Subcutaneous abdominal adipose tissue (tissue), 5 donors: ENCODE data around the gene TPSD1.

ENCODE experiments used
- H3K27ac ChIP-seq: one replicate; pipeline ENCODE4 v1.7.0; 2013; ENCODE audit warnings: low read depth, mild to moderate bottlenecking, inconsistent platforms, low read length, moderate library complexity
- H3K27me3 ChIP-seq, 5 donors: one replicate each; pipeline ENCODE4 v1.7.0; 2013; ENCODE audit warnings: low read length in 5 of 5, inconsistent platforms in 1 of 5; ENCODE audit not compliant: control insufficient read depth in 5 of 5, insufficient read depth in 4 of 5
- H3K36me3 ChIP-seq, 5 donors: one replicate each; pipeline ENCODE4 v1.7.0; 2013; ENCODE audit warnings: low read length in 5 of 5; ENCODE audit not compliant: control insufficient read depth in 5 of 5, insufficient read depth in 5 of 5
- H3K4me1 ChIP-seq, 5 donors: one replicate each; pipeline ENCODE4 v1.7.0; 2013; ENCODE audit warnings: low read length in 5 of 5, mild to moderate bottlenecking in 3 of 5, moderate library complexity in 1 of 5; ENCODE audit not compliant: control insufficient read depth in 5 of 5, insufficient read depth in 5 of 5
- H3K4me3 ChIP-seq, 5 donors: one replicate each; pipeline ENCODE4 v1.7.0; 2013; ENCODE audit warnings: low read length in 5 of 5, low read depth in 1 of 5
- H3K9ac ChIP-seq, 5 donors: one replicate each; pipeline ENCODE4 v1.7.0; 2013; ENCODE audit warnings: low read length in 5 of 5, mild to moderate bottlenecking in 4 of 5, moderate library complexity in 3 of 5
- H3K9me3 ChIP-seq, 5 donors: one replicate each; pipeline ENCODE4 v1.7.0; 2013; ENCODE audit warnings: low read length in 5 of 5; ENCODE audit not compliant: control insufficient read depth in 5 of 5
- donor health status: healthy.
- donor health status: healthy.
- donor health status: healthy.
- donor health status: healthy.
- donor health status: healthy.

Gene TPSD1

GRCh38 chr16:1280783-1281182, 24.9 kb downstream of the TPSD1 start:
- Histone ChIP-seq H3K4me1 (no peaks in the 10 kb centered on the region), H3K9ac (no peak overlapping the region), H3K27me3 (peaks cover 42 to 51% (median 48%) of the 10 kb centered on the region in 5 donors), H3K9me3 (no peaks in the 10 kb centered on the region), H3K27ac (no peak overlapping the region), H3K4me3 (no peak overlapping the region), H3K36me3 (no peaks in the 10 kb centered on the region)

- Histone ChIP-seq H3K9me3 (no peaks in the 10 kb centered on the region), H3K9ac (no peak overlapping the region), H3K4me1 (no peaks in the 10 kb centered on the region), H3K4me3 (no peak overlapping the region), H3K27ac (no peak overlapping the region), H3K27me3 (peaks cover 49 to 52% (median 51%) of the 10 kb centered on the region in 5 donors), H3K36me3 (no peaks in the 10 kb centered on the region)
Measured at GRCh38 chr16:1281517-1281916, 25.6 kb downstream of the TPSD1 start.

GRCh38 chr16:1282324-1282973, 26.6 kb downstream of the TPSD1 start:
- no peak overlapping the region for H3K9ac ChIP-seq
- no peaks in the 10 kb centered on the region for H3K36me3 ChIP-seq
- no peaks in the 10 kb centered on the region for H3K4me1 ChIP-seq
- no peaks in the 10 kb centered on the region for H3K9me3 ChIP-seq
- H3K27me3 ChIP-seq = peaks cover 48 to 52% (median 50%) of the 10 kb centered on the region in 5 donors
- no peak overlapping the region for H3K4me3 ChIP-seq
- H3K27ac ChIP-seq = no peak overlapping the region

GRCh38 chr16:1283296-1283695, 27.4 kb downstream of the TPSD1 start:
- H3K9ac ChIP-seq = no peak overlapping the region
- no peak overlapping the region for H3K4me3 ChIP-seq
- no peaks in the 10 kb centered on the region for H3K4me1 ChIP-seq
- no peak overlapping the region for H3K27ac ChIP-seq
- H3K9me3 ChIP-seq = no peaks in the 10 kb centered on the region
- no peaks in the 10 kb centered on the region for H3K36me3 ChIP-seq
- peaks cover 50 to 53% (median 52%) of the 10 kb centered on the region in 5 donors for H3K27me3 ChIP-seq

- Histone ChIP-seq H3K9me3 (no peaks in the 10 kb centered on the region), H3K27me3 (peaks cover 50 to 53% (median 51%) of the 10 kb centered on the region in 5 donors), H3K27ac (no peak overlapping the region), H3K9ac (no peak overlapping the region), H3K4me1 (no peaks in the 10 kb centered on the region), H3K4me3 (no peak overlapping the region), H3K36me3 (no peaks in the 10 kb centered on the region)
Measured at GRCh38 chr16:1283996-1284616, 28.2 kb downstream of the TPSD1 start.

- Histone ChIP-seq H3K4me1 (no peaks in the 10 kb centered on the region), H3K27me3 (peaks cover 56 to 62% (median 57%) of the 10 kb centered on the region in 5 donors), H3K9ac (no peak overlapping the region), H3K27ac (no peak overlapping the region), H3K4me3 (no peak overlapping the region), H3K36me3 (no peaks in the 10 kb centered on the region), H3K9me3 (no peaks in the 10 kb centered on the region)
Measured at GRCh38 chr16:1285669-1286512, 30.0 kb downstream of the TPSD1 start.

- H3K9me3 ChIP-seq = no peaks in the 10 kb centered on the region
- peaks cover 57 to 64% (median 62%) of the 10 kb centered on the region in 5 donors for H3K27me3 ChIP-seq
- H3K4me1 ChIP-seq = no peaks in the 10 kb centered on the region
- no peak overlapping the region for H3K9ac ChIP-seq
- no peaks in the 10 kb centered on the region for H3K36me3 ChIP-seq
- no peak overlapping the region for H3K27ac ChIP-seq
- no peak overlapping the region for H3K4me3 ChIP-seq
Measured at GRCh38 chr16:1286513-1287094, 30.7 kb downstream of the TPSD1 start.

GRCh38 chr16:1287982-1288670, 32.3 kb downstream of the TPSD1 start:
- Histone ChIP-seq H3K9ac (no peak overlapping the region), H3K36me3 (no peaks in the 10 kb centered on the region), H3K4me1 (no peaks in the 10 kb centered on the region), H3K9me3 (no peaks in the 10 kb centered on the region), H3K27ac (no peak overlapping the region), H3K4me3 (no peak overlapping the region), H3K27me3 (peaks cover 60 to 72% (median 63%) of the 10 kb centered on the region in 5 donors)

- H3K27ac ChIP-seq = no peak overlapping the region
- no peaks in the 10 kb centered on the region for H3K4me1 ChIP-seq
- H3K36me3 ChIP-seq = no peaks in the 10 kb centered on the region
- H3K9me3 ChIP-seq = no peaks in the 10 kb centered on the region
- H3K9ac ChIP-seq = no peak overlapping the region
- H3K27me3 ChIP-seq = peaks cover 54 to 68% (median 57%) of the 10 kb centered on the region in 5 donors
- H3K4me3 ChIP-seq = no peak overlapping the region
Measured at GRCh38 chr16:1288813-1289476, 33.1 kb downstream of the TPSD1 start.
